NCI-H2029 treated with DMSO at 0.1 percent for 48 hours (cell line): ENCODE measurements around the gene DYRK4.

Experiments used
- DNase-seq: peaks from one replicate; lab custom pipeline; 2025; lab: John Stamatoyannopoulos, UW

Gene DYRK4

DNA sequence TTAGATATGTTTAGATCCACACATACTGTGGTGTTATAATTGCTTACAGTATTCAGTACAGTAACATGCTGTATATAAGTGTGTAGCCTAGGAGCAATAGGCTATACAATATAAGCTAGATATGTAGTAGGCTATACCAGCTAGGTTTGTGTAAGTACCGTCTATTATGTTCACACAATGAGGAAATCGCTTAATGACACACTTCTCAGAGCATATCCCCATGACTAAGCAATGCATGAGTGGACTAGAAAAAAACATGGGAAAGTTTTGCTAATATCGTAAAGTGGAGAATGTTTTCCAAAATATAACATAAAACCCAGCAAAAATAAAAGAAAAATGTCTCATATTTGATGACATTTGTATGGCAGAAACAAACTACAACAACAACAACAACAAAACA, 59.5 kb downstream of the DYRK4 start:
- DNase-seq = no peak

DNA sequence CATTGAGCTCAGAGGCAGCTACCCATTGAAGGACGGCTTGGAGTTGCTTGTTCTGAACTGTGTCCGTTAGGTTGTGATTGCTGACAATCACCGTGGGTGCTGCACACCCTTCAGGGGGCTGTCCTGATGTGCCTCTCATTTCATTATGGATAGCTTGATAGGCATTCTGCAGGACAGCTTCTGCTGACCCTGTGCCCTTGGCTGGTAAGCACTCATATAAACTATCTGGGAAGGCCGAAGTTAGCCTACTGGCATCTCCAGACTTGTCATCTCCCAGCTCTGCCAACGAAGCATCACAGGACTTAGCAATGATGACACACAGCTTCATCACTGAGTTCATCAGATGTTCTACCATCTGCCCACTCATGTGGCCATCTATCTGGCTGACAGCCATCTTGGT, 64.5 kb downstream of the DYRK4 start:
- no peak for DNase-seq

- no peak for DNase-seq
Observed at GRCh38 chr12:4628406-4628805, 66.4 kb downstream of the DYRK4 start.

DNA sequence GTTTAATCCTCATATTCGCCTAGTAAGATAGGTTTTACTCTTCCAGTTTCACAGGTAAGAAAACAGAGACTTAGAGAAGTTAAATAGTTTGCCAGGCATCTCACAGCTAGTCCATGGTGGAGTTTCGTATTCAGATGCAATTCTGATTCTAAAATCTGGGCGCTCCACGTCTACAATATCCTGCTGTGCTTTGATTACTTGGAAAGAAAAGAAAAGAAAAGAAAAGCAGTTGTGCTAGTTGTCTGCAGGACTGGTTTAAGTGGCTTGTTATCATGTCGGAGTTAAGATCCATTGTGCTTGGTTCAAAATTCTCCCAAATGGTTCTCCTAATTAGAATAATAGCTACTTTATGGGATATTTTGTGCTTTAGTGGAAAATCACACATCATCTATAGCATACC, 68.3 kb downstream of the DYRK4 start:
- no peak for DNase-seq

DNA sequence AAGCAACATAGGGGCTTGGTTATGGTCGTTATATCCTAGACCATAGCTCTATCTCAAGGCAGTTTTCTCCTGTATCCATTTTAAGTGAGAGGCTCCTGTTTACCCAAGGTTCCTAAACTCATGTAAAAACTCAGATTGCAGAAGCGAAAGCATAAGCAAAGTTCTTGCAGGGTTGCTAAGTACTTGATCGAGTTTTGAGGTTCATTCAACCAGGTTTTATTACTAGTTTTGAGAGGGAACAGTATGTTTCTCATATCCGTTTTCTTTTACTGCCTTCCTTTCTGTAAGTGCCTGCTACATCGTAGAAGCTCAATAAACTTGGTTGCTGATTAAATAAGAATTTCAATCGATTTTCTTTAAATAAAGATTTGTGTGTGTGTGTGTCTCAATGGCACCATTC, 81.7 kb downstream of the DYRK4 start:
- DNase-seq = no peak

- no peak for DNase-seq
Observed at GRCh38 chr12:4645023-4645422, 83.0 kb downstream of the DYRK4 start.

GRCh38 chr12:4648104-4648500, 86.1 kb downstream of the DYRK4 start:
- no peak for DNase-seq

DNA sequence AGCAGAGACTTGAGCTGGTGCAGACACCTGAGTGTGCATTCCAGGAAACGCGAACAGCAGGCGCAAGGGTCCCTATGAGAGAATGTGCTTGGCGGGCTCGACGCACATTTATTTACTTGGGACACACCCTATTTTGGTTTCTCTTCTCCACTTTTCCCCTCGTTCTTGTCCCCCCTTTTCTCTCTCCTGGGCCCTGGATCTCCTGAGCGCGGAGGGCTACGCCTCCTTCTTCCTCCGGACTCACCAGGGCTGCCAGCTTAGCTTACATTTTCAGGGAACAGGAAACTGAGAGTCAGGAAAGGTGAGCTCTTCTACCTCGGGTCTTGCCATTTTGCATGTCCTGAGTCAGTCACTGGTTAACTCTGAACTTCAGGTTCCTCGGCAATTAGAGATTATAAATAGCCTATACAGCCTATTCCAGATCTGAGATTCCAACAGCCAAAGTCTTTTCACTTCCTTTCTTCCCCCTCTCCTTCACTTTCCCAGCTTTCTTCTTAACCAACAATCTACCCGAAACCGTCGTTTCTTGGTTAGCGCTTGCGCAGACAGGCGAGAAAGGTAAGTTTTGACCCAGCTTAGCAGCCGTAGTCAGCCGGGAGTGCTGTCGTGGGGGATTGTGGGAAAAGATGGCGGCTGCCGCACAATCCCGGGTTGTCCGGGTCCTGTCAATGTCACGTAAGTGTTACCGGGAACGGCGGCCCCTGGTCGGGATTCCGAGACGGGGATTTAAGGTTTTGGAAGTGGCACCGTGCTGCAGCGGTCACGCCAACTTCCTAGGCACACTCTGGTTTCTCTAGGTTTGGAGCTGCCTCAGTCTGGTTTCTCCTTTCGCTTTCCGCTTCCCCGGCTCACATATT, 86.7 kb downstream of the DYRK4 start, which contains the start of the genes AKAP3 and NDUFA9:
TSS of gene AKAP3 (minus strand) at position 551 of the 857 bp plus-strand sequence. CDS start 10,855 bp downstream, outside the sequence.
TSS of gene NDUFA9 (plus strand) at position 614 of the 857 bp plus-strand sequence. CDS start at position 627, 13 bp downstream.
- peak; percentile 81 for DNase-seq

DNA sequence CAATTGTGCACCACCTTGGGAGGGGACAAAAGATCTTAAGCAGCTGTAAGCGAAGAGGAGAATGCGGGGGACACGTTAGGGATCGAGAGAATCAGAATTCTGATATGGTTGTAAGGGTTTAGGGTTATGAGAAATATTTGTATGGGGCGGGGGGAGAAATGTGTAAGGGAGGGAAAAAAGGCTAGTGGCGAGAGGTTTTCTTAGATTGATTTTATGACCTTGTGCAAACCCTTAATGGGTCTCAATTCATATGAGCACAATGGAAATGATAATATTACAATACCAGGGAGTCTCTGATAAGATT, 87.3 kb downstream of the DYRK4 start:
- no peak for DNase-seq

- DNase-seq = no peak
Observed at GRCh38 chr12:4653257-4653656, 91.2 kb downstream of the DYRK4 start.

DNA sequence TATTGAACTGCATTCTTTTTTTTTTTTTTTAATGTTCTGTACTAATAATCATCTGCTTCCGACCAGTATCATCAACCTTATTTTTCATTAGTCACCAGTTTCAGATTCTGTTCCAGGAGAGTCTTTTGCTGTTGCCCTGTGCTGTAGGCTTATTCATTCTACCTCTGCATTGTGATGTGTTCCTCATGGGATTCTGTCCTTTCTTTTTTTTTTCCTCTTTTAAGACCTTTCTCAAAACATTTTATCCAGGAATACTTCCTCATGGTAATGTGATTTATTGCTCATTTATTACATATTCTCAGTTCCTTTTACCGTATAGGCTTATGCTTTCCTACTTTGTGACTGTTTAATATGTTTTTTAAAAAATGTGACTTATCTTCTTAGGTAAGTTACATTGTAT, 91.7 kb downstream of the DYRK4 start:
- DNase-seq = no peak
